Breast epithelium (tissue), 3 donors: ENCODE data around the gene SYT1.

ENCODE experiments used
- CTCF ChIP-seq, 3 donors: fragments of 450-650 bp; IDR thresholded peaks; one replicate each; pipeline ENCODE4 v1.5.1; 2016 to 2017; ENCODE audit warnings: antibody characterized with exemption in 3 of 3, mild to moderate bottlenecking in 3 of 3, moderate library complexity in 3 of 3
- POLR2A ChIP-seq: fragments of 450-650 bp; IDR thresholded peaks from one replicate; pipeline ENCODE4 v1.6.1; 2016; ENCODE audit warnings: antibody characterized with exemption, mild to moderate bottlenecking, moderate library complexity
- POLR2AphosphoS5 ChIP-seq, 3 donors: sonication (generic); formaldehyde crosslinking; IDR thresholded peaks; one replicate each; pipeline ENCODE4 v1.6.1; 2017; ENCODE audit warnings: antibody characterized with exemption in 3 of 3

DNA sequence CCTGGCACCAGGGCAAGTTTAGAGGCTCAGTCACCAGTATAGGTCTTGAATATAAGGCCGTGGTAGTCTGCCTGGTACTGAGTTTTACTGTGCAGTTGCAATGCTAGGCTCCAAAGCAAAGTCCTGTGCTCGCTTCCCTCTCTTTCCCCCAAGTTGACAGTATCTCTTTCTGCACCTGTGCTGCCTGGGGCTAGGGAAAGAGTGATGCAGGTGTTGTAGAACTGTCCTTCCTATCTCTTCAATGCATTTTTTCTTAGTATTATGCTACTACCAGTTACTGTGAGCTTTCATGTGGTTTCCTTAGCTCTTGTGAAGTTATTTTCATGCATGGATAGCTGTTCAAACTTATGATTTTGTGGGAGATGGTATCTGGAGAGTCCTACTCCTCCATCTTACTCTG, 359.2 kb downstream of the SYT1 start:
- no peak for TF ChIP-seq POLR2A
- no peak for TF ChIP-seq CTCF (IDR thresholded peaks at IDR 0.05)
- TF ChIP-seq POLR2AphosphoS5 (IDR thresholded peaks at IDR 0.05), result no peak
